ENCODE measurements around the gene HSD17B1.

GRCh38 chr17:42591411-42591810 lies 38.7 kb downstream of the HSD17B1 start:
- TF ChIP-seq CTCF (conservative IDR thresholded peaks at IDR 0.05 in 1 of 2, IDR thresholded peaks at IDR 0.05 in 1 of 2; ENCODE audit: low read depth in 1 of 2, low read length in 2 of 2) (no peak), EZH2 (IDR thresholded peaks at IDR 0.05; ENCODE audit: low read length, missing control alignments) (no peak)

All from fibroblast of lung (primary cell).